Astrocyte (in vitro differentiated cells and primary cell): Measurements from ENCODE around the gene ZBTB38. TPM values are rescaled to one million over a fixed set of nuclear protein-coding genes. Genes with fewer than 3 reads are reported as not detected.

ENCODE experiments used
- DNase-seq: peaks from one replicate; pipeline ENCODE4 v3.0.0-alpha.2; 2010; ENCODE audit warnings: low read depth
- FAIRE-seq: peaks from 2 replicates; lab custom pipeline; 2011; peaks lifted over from hg19 to GRCh38; lab: Jason Lieb, UNC
- H2AFZ ChIP-seq: 2 replicates; pipeline ENCODE4 v1.6.0; 2012; ENCODE audit warnings: low read depth, low read length, inconsistent platforms
- H3K27ac ChIP-seq: 2 replicates; pipeline ENCODE4 v1.5.1; 2011; ENCODE audit warnings: low read depth, low read length, inconsistent platforms
- H3K27me3 ChIP-seq: 2 replicates; pipeline ENCODE4 v1.6.0; 2011; ENCODE audit warnings: low read length, inconsistent platforms; ENCODE audit not compliant: insufficient read depth
- H3K36me3 ChIP-seq: 2 replicates; pipeline ENCODE4 v1.5.1; 2011; ENCODE audit warnings: low read length, inconsistent platforms; ENCODE audit not compliant: insufficient read depth
- H3K4me1 ChIP-seq: 2 replicates; pipeline ENCODE4 v1.5.1; 2011; ENCODE audit warnings: low read length, inconsistent platforms; ENCODE audit not compliant: insufficient read depth
- H3K4me2 ChIP-seq: 2 replicates; pipeline ENCODE4 v1.6.0; 2012; ENCODE audit warnings: low read length, inconsistent platforms
- H3K4me3 ChIP-seq: 2 replicates; pipeline ENCODE4 v1.5.1; 2011; ENCODE audit warnings: low read depth, mild to moderate bottlenecking, low read length, inconsistent platforms; ENCODE audit not compliant: insufficient read depth
- H3K79me2 ChIP-seq: 2 replicates; pipeline ENCODE4 v1.6.0; 2012; ENCODE audit warnings: mild to moderate bottlenecking, low read length, inconsistent platforms; ENCODE audit not compliant: insufficient read depth
- H3K9ac ChIP-seq: 2 replicates; pipeline ENCODE4 v1.6.0; 2012; ENCODE audit warnings: mild to moderate bottlenecking, low read length, inconsistent platforms
- H3K9me3 ChIP-seq: 2 replicates; pipeline ENCODE4 v1.5.1; 2012; ENCODE audit warnings: low read depth, mild to moderate bottlenecking, low read length, inconsistent platforms; ENCODE audit not compliant: insufficient read depth
- H4K20me1 ChIP-seq: 2 replicates; pipeline ENCODE4 v1.6.0; 2012; ENCODE audit warnings: low read length, inconsistent platforms; ENCODE audit not compliant: insufficient read depth
- H3K27ac Mint-ChIP-seq: one replicate; pipeline ENCODE4 v1.8.0; 2021; ENCODE audit warnings: mild to moderate bottlenecking, mixed read lengths; ENCODE audit not compliant: unreplicated experiment
- H3K27me3 Mint-ChIP-seq: one replicate; pipeline ENCODE4 v1.8.0; 2021; ENCODE audit warnings: low read depth, mixed read lengths; ENCODE audit not compliant: unreplicated experiment
- H3K36me3 Mint-ChIP-seq: one replicate; pipeline ENCODE4 v1.8.0; 2021; ENCODE audit warnings: low read depth, mixed read lengths; ENCODE audit not compliant: unreplicated experiment
- H3K4me1 Mint-ChIP-seq: one replicate; pipeline ENCODE4 v1.8.0; 2021; ENCODE audit warnings: low read depth, mixed read lengths; ENCODE audit not compliant: unreplicated experiment
- H3K4me3 Mint-ChIP-seq: one replicate; pipeline ENCODE4 v1.8.0; 2021; ENCODE audit warnings: mild to moderate bottlenecking, moderate library complexity, mixed read lengths; ENCODE audit not compliant: unreplicated experiment
- H3K9me3 Mint-ChIP-seq: one replicate; pipeline ENCODE4 v1.8.0; 2021; ENCODE audit warnings: mild to moderate bottlenecking, mixed read lengths; ENCODE audit not compliant: unreplicated experiment
- EZH2 ChIP-seq: IDR thresholded peaks from 2 replicates; pipeline ENCODE4 v1.6.1; 2012; ENCODE audit warnings: mild to moderate bottlenecking, low read length, inconsistent platforms; ENCODE audit not compliant: insufficient read depth
- total RNA-seq: library from RNA; stranded (reverse); gene quantifications from 2 replicates; pipeline ENCODE4 v1.2.1, GENCODE V29; 2021
- TF ChIP-seq, protein P1 (sequence below): IDR thresholded peaks from 2 replicates; pipeline ENCODE4 v1.5.1; 2011; ENCODE audit warnings: low read depth, mild to moderate bottlenecking, inconsistent platforms, low read length, moderate library complexity; ENCODE audit not compliant: insufficient read depth

Gene ZBTB38
- total RNA-seq, 1 donor from 2014 or later: 57.6 TPM

DNA sequence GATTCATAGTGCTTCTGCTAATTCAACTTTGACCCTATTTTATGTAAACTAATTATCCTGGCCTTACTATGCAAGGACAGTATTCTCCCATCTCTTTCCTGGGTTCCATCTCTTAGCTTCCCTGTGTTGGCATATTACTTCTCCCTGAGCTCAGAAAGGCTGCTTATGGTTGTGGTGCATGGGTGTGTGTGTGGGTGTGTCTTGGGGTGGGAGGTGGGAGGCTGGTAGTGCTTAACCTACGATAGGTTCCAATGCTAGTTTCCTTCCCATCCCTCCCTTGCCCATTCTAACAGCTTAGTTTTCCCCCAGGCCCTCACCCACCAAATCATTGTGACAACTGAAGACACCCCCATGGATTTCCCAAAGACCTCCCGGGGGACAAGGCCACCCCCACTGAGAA lies 22.8 kb upstream of the ZBTB38 start:
- Histone ChIP-seq H3K36me3 (no peaks in the 10 kb centered on the region), H3K79me2 (no peaks in the 10 kb centered on the region), H3K9me3 (no peaks in the 10 kb centered on the region), H2AFZ (no peak overlapping the region), H4K20me1 (no peaks in the 10 kb centered on the region), H3K9ac (no peak overlapping the region), H3K27ac (no peak overlapping the region), H3K4me2 (no peak overlapping the region), H3K27me3 (no peaks in the 10 kb centered on the region), H3K4me3 (no peak overlapping the region), H3K4me1 (peaks cover 8% of the 10 kb centered on the region)
- Mint-ChIP-seq H3K4me1 (peaks cover 9% of the 10 kb centered on the region), H3K27ac (no peak overlapping the region), H3K9me3 (peaks cover 1% of the 10 kb centered on the region), H3K4me3 (no peak overlapping the region), H3K36me3 (no peaks in the 10 kb centered on the region), H3K27me3 (peaks cover 4% of the 10 kb centered on the region)
- no peak for FAIRE-seq
- no peak for TF ChIP-seq EZH2
- TF ChIP-seq, protein P1, sequence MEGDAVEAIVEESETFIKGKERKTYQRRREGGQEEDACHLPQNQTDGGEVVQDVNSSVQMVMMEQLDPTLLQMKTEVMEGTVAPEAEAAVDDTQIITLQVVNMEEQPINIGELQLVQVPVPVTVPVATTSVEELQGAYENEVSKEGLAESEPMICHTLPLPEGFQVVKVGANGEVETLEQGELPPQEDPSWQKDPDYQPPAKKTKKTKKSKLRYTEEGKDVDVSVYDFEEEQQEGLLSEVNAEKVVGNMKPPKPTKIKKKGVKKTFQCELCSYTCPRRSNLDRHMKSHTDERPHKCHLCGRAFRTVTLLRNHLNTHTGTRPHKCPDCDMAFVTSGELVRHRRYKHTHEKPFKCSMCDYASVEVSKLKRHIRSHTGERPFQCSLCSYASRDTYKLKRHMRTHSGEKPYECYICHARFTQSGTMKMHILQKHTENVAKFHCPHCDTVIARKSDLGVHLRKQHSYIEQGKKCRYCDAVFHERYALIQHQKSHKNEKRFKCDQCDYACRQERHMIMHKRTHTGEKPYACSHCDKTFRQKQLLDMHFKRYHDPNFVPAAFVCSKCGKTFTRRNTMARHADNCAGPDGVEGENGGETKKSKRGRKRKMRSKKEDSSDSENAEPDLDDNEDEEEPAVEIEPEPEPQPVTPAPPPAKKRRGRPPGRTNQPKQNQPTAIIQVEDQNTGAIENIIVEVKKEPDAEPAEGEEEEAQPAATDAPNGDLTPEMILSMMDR: no peak
- no peak for DNase-seq

- no peak overlapping the region for H2AFZ ChIP-seq
- H3K9ac ChIP-seq: no peak overlapping the region
- Mint-ChIP-seq H3K4me3 (no peak overlapping the region), H3K27me3 (peaks cover 4% of the 10 kb centered on the region), H3K9me3 (peaks cover 1% of the 10 kb centered on the region), H3K4me1 (peaks cover 9% of the 10 kb centered on the region), H3K36me3 (no peaks in the 10 kb centered on the region), H3K27ac (peak overlapping the region; percentile 17)
- H3K36me3 ChIP-seq: no peaks in the 10 kb centered on the region
- H3K4me3 ChIP-seq: no peak overlapping the region
- DNase-seq: no peak
- no peaks in the 10 kb centered on the region for H4K20me1 ChIP-seq
- peaks cover 8% of the 10 kb centered on the region for H3K4me1 ChIP-seq
- TF ChIP-seq, protein P1: no peak
- TF ChIP-seq EZH2: no peak
- FAIRE-seq: no peak
- no peaks in the 10 kb centered on the region for H3K27me3 ChIP-seq
- H3K4me2 ChIP-seq: no peak overlapping the region
- H3K27ac ChIP-seq: no peak overlapping the region
- no peaks in the 10 kb centered on the region for H3K9me3 ChIP-seq
- H3K79me2 ChIP-seq: no peaks in the 10 kb centered on the region
These were observed 22.3 kb upstream of the ZBTB38 start for GRCh38 chr3:141346007-141346406.

DNA sequence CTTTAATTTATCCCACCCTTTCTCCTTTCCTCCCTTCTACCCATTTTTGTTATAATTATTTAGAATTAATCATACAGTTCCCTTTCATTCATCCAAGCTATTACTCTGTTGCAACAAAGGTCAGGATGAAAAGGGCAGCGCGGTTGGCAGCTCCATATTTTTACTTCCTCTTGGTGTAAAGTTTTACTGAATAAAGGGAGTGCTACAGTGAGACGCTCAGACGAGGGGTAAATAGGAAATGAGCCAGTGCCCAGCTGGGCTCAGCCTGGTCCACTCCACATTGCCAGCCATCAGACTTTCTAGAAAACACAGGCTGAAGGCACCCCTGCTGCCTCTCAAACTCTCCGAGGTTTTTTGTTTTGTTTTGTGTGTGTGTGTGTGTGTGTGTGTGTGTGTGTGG lies 21.9 kb upstream of the ZBTB38 start:
- Histone ChIP-seq H3K9ac (no peak overlapping the region), H3K27ac (no peak overlapping the region), H3K27me3 (no peaks in the 10 kb centered on the region), H3K4me1 (peaks cover 8% of the 10 kb centered on the region), H3K4me3 (no peak overlapping the region), H3K4me2 (no peak overlapping the region), H3K9me3 (no peaks in the 10 kb centered on the region), H3K79me2 (no peaks in the 10 kb centered on the region), H4K20me1 (no peaks in the 10 kb centered on the region), H3K36me3 (no peaks in the 10 kb centered on the region), H2AFZ (peak overlapping the region; percentile 27)
- Mint-ChIP-seq H3K36me3 (no peaks in the 10 kb centered on the region), H3K4me1 (peaks cover 9% of the 10 kb centered on the region), H3K9me3 (no peaks in the 10 kb centered on the region), H3K27ac (peak overlapping the region; percentile 66), H3K4me3 (no peak overlapping the region), H3K27me3 (peaks cover 4% of the 10 kb centered on the region)
- no peak for TF ChIP-seq EZH2
- TF ChIP-seq, protein P1: no peak
- no peak for DNase-seq
- no peak for FAIRE-seq
